T-helper 1 cell treated with Interleukin-12 subunit alpha and Interleukin-12 subunit beta and Interleukin-4 antibody, amounts not matched to agents 30 μg/mL and 1 μg/mL, for 36 hours (primary cell): ENCODE results near the gene CREB3L4.
A peak's percentile ranks its signal among the peaks of the same experiment; 100 is the strongest.
"Not testable (repeated sequence)": the region's sequence is repeated elsewhere in the genome, so short reads cannot be mapped to it uniquely, and the experiment has no call there.

Source experiments
- H3K27ac Mint-ChIP-seq: one replicate; pipeline ENCODE4 v1.8.0; 2021; ENCODE audit warnings: mild to moderate bottlenecking, mixed read lengths
- H3K27me3 Mint-ChIP-seq: one replicate; pipeline ENCODE4 v1.8.0; 2021; ENCODE audit warnings: low read depth, mixed read lengths
- H3K36me3 Mint-ChIP-seq: one replicate; pipeline ENCODE4 v1.8.0; 2021; ENCODE audit warnings: low read depth, mixed read lengths
- H3K4me1 Mint-ChIP-seq: one replicate; pipeline ENCODE4 v1.8.0; 2021; ENCODE audit warnings: low read depth, mixed read lengths
- H3K4me3 Mint-ChIP-seq: one replicate; pipeline ENCODE4 v1.8.0; 2021; ENCODE audit warnings: mild to moderate bottlenecking, moderate library complexity, mixed read lengths
- H3K9me3 Mint-ChIP-seq: one replicate; pipeline ENCODE4 v1.8.0; 2021; ENCODE audit warnings: mixed read lengths

CREB3L4 gene

DNA sequence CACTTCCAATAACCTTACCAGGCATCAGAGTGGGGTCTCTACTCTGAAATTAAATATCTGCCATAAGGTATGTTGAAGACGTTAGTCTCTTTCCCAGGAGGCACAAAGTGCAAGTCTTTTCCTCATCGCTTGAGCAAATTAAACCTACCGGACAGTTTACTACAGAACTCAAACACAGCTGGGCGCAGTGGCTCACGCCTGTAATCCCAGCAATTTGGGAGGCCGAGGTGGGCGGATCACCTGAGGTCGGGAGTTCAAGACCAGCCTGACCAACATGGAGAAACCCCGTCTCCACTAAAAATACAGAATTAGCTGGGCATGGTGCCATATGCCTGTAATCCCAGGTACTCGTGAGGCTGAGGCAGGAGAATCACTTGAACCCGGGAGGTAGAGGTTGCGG, 11.4 kb downstream of the CREB3L4 start:
- H3K27ac Mint-ChIP-seq: not testable (repeated sequence)
- H3K36me3 Mint-ChIP-seq: peaks cover 26% of the 10 kb centered on the region

DNA sequence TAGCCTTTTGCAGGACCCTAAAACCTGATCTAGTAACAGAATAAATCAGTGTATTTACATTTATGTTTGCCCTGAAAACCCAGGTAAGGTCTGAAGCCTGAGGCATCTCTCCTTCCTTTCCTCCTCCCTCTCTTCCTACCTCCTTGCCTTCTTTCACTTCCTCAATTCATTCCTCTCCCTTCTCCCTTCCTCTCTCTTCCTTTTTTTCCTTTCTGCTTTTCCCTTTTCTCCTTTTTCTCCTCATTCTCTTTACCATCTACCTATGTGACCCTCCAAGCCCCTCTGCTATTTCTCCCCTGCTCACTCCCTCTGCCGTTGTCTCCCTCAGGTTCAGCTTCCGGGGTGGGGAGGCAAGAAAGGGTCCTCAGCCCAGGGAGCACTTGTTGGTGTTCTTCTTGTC, 14.0 kb downstream of the CREB3L4 start:
- not testable (repeated sequence) for H3K4me3 Mint-ChIP-seq, H3K9me3 Mint-ChIP-seq, H3K36me3 Mint-ChIP-seq, H3K27me3 Mint-ChIP-seq, H3K27ac Mint-ChIP-seq
- H3K4me1 Mint-ChIP-seq: peaks cover 29% of the 10 kb centered on the region

More for the DNA sequence above, 11.4 kb downstream of the CREB3L4 start:
- peak overlapping the region; percentile 97 for H3K4me3 Mint-ChIP-seq
- not testable (repeated sequence) for H3K27me3 Mint-ChIP-seq, H3K9me3 Mint-ChIP-seq
- peaks cover 25% of the 10 kb centered on the region for H3K4me1 Mint-ChIP-seq

GRCh38 chr1:153984123-153984894, 16.6 kb downstream of the CREB3L4 start:
- Mint-ChIP-seq H3K27me3 (peaks cover 4% of the 10 kb centered on the region), H3K4me1 (peaks cover 24% of the 10 kb centered on the region), H3K9me3 (no peaks in the 10 kb centered on the region), H3K27ac (no peak overlapping the region), H3K36me3 (no peaks in the 10 kb centered on the region), H3K4me3 (no peak overlapping the region)

DNA sequence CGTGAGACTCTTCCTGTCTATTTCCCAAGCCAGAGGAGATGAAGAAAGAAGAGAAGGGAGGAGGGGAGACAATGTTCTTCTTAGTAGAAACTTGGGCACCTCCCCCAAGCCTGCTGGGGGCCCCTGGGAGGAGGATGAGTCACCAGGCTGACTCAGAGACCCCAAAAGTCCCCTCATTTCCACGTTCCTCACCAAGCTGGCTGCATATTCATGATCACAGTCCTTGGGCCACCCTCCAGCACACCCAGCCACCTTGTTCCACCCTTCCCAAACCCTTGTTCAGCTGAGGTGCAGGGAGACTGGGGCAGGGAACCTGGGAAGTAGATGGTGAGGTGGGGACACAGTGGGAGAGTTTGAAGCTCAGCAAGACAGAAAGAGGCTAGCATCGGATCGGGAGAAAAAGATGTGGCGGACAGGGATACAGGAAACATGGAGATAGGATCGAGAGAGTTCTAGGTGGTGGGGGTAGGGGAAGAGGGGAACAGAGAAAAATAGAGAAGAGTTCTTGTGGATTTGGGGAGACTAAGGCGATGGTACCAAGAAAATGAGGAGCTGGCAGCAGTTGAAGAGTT, 17.7 kb downstream of the CREB3L4 start:
- peaks cover 28% of the 10 kb centered on the region for H3K4me1 Mint-ChIP-seq
- H3K36me3 Mint-ChIP-seq: peaks cover 1% of the 10 kb centered on the region
- H3K27me3 Mint-ChIP-seq: peaks cover 4% of the 10 kb centered on the region
- H3K27ac Mint-ChIP-seq: peak overlapping the region; percentile 54
- H3K4me3 Mint-ChIP-seq: peak overlapping the region; percentile 64
- H3K9me3 Mint-ChIP-seq: peaks cover 2% of the 10 kb centered on the region

DNA sequence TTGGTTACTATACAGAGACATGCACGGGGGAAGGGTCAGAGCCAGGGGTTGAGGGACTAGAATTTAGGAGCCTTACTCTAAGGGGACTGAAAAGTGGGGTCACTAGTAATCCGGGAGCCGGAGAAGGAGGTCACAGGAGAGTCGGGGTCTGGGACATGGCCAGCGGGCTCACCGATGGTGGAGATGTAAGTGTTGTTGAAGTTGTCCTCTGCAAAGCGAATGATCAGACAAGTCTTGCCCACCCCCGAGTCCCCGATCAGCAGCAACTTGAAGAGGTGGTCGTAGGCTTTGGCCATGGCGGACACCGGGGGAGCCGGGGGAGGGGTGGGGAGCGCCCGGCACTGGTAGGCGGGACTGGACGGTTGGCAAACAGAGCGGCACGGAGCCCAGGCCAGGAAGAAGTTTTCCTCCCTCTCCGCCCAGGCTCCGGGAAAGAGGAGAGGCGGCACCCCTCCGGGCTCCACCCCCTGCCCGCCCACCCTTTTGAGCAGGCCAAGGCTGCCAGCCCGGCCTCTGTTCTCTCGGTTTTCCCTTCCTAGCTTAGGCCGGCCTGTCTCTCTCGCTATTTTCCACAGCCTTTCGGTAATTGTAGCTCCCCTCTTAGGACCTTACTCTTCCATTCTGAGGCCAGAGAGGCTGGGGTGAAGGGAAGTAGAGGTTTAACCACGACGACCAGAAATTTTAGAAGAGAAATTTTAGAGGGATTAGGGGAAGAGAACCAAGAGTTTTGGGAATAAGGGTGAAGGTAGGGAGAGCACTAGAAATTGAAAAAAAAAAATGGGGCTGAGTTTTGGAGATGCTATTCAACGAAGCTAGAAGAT, 18.4 kb downstream of the CREB3L4 start, which contains the start of gene RAB13:
RAB13 (minus strand) TSS at position 399 of the 821 bp plus-strand sequence; CDS start at position 296, 103 bp downstream.
- H3K4me3 Mint-ChIP-seq: peak within 1 kb of the TSS; percentile 64

DNA sequence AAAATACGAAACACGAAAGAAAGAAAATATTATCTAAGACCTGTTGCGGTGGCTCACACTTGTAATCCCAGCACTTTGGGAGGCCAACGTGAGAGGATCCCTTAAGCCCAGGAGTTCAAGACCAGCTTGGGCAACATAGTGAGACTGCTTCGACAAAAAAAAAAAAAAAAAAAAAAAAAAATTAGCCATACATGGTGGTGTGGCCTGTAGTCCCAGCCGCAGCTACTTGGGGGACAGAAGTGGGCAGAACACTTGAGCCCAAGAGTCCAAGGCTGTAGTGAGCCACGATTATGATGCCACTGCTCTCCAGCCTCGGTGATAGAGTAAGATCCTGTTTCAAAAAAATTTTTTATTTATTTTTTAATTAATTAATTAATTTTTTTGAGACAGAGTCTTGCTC, 19.9 kb downstream of the CREB3L4 start:
- H3K36me3 Mint-ChIP-seq: peaks cover 20% of the 10 kb centered on the region
- peaks cover 3% of the 10 kb centered on the region for H3K9me3 Mint-ChIP-seq
- H3K27me3 Mint-ChIP-seq: peaks cover 4% of the 10 kb centered on the region
- peak overlapping the region; percentile 80 for H3K27ac Mint-ChIP-seq
- H3K4me3 Mint-ChIP-seq: no peak overlapping the region
- peaks cover 41% of the 10 kb centered on the region for H3K4me1 Mint-ChIP-seq

More for the DNA sequence above, 18.4 kb downstream of the CREB3L4 start, which contains the start of gene RAB13:
- Mint-ChIP-seq H3K4me1 (peaks cover 29% of the 10 kb centered on the region), H3K27ac (peak within 1 kb of the TSS; percentile 80), H3K9me3 (peaks cover 3% of the 10 kb centered on the region), H3K36me3 (peaks cover 7% of the 10 kb centered on the region), H3K27me3 (peaks cover 4% of the 10 kb centered on the region)

DNA sequence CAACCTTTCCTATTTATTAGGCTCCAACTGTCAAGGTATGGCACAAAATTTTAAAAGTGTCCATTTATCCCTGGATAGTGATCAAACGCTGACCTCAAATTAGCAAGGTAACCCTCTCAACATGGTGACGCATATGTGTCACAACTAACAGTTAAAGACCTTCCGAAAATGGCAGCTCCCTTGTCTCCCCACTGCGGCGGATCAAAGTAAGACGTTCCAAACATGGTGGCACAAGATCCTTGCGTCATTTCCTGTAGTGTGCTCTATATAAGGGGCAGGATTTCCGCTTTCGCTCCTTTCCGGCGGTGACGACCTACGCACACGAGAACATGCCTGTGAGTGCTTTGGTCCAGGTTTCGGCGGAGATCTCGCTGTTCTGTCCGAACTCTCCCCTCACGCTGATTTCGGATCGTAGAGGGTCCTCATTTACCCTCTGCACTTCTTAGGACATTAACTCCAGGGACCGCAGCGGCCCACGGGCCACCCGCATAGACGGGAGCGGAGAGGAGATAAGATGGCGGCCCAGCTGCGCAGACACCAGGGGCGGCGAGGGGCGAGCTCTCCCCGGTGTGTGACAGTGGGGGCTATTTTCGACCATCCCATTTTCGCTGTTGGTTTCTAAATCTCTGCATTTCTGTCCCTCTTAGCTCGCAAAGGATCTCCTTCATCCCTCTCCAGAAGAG, 22.9 kb downstream of the CREB3L4 start, which contains the start of gene RPS27:
RPS27 (plus strand) TSS at position 295 of the 683 bp plus-strand sequence; CDS start at position 330, 35 bp downstream.
- peak within 1 kb of the TSS; percentile 97 for H3K27ac Mint-ChIP-seq
- peak within 1 kb of the TSS; percentile 91 for H3K4me3 Mint-ChIP-seq
- H3K36me3 Mint-ChIP-seq: peaks cover 33% of the 10 kb centered on the region
- peaks cover 40% of the 10 kb centered on the region for H3K4me1 Mint-ChIP-seq
- peaks cover 2% of the 10 kb centered on the region for H3K27me3 Mint-ChIP-seq
- peaks cover 3% of the 10 kb centered on the region for H3K9me3 Mint-ChIP-seq

DNA sequence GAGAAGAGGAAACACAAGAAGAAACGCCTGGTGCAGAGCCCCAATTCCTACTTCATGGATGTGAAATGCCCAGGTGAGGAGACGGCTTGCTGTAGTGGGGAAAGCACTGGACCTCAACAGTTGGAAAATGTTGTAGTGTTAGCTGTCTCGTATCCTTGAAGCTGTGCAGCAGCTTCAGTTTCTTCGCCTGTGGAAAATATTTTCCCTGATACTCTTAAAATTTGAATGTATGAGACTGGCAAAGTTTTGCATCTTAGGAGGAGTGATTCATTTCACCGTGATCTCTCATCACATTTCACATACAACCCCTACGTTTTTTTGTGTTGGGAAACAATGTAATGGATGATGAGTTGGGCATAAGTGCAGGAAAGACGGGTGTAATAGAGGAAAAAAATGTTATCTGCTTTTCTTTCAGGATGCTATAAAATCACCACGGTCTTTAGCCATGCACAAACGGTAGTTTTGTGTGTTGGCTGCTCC, 23.5 kb downstream of the CREB3L4 start:
- H3K4me1 Mint-ChIP-seq: peaks cover 36% of the 10 kb centered on the region
- H3K36me3 Mint-ChIP-seq: peaks cover 35% of the 10 kb centered on the region
- H3K27me3 Mint-ChIP-seq: no peaks in the 10 kb centered on the region
- H3K27ac Mint-ChIP-seq: peak overlapping the region; percentile 97
- peak overlapping the region; percentile 91 for H3K4me3 Mint-ChIP-seq
- peaks cover 3% of the 10 kb centered on the region for H3K9me3 Mint-ChIP-seq

DNA sequence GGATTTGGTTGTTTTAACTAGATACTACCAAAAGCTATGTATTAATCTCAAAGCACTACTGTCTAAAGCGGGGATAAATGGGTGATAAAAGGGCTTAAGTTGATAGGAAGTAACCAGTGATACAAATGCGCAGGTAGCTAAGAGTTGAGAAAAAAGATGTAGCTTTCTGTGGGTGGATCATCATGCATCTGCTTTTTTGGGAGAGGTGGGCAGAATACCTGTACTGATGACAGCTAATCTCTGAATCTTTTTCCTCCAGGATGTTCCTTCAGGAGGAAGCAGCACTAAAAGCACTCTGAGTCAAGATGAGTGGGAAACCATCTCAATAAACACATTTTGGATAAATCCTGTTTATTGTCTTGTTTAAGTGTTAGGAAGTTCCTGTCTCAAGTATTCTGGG, 24.1 kb downstream of the CREB3L4 start:
- H3K27ac Mint-ChIP-seq: peak overlapping the region; percentile 97
- peaks cover 35% of the 10 kb centered on the region for H3K36me3 Mint-ChIP-seq
- peaks cover 31% of the 10 kb centered on the region for H3K4me1 Mint-ChIP-seq
- peaks cover 3% of the 10 kb centered on the region for H3K9me3 Mint-ChIP-seq
- H3K4me3 Mint-ChIP-seq: peak overlapping the region; percentile 91
- H3K27me3 Mint-ChIP-seq: no peaks in the 10 kb centered on the region

DNA sequence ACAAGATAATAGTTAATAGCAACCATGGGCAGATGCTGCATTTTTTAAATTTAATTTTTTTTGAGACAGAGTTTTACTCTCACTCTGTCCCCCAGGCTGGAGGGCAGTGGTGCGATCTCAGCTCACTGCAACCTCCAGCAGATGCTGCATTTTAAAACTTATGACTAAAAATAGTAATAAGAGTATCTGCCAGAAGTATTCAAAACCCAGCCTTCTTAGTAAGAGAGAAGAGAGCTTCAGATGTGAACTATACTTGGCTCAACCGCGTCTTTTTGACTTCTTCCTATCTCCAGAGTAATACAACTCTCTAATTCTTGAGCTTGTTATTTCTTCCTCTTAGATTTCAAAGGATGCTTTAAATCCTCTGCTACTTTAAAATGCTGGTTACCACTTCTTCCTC, 27.5 kb downstream of the CREB3L4 start:
- Mint-ChIP-seq H3K27ac (no peak overlapping the region), H3K27me3 (no peaks in the 10 kb centered on the region), H3K9me3 (peaks cover 3% of the 10 kb centered on the region), H3K4me3 (no peak overlapping the region), H3K36me3 (peaks cover 35% of the 10 kb centered on the region), H3K4me1 (peaks cover 24% of the 10 kb centered on the region)

DNA sequence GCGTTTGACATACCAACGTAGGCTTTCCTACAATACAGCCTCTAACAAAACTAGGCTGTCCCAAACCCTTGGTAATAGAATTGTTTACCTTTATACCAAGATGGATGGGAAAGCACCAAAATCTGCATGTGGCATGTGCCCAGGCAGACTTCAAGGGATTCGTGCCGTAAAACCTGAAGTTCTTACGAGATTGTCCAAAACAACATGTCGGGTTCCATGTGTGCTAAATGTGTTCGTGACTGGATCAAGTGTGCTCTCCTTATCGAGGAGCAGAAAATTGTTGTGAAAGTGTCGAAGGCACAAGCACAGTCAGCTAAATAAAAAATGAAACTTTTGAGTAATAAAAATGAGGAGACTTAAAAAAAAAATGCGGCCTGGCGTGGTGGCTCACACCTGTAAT, 27.9 kb downstream of the CREB3L4 start:
- peaks cover 21% of the 10 kb centered on the region for H3K4me1 Mint-ChIP-seq
- no peaks in the 10 kb centered on the region for H3K27me3 Mint-ChIP-seq
- H3K36me3 Mint-ChIP-seq: peaks cover 32% of the 10 kb centered on the region
- no peaks in the 10 kb centered on the region for H3K9me3 Mint-ChIP-seq
- H3K27ac Mint-ChIP-seq: no peak overlapping the region
- no peak overlapping the region for H3K4me3 Mint-ChIP-seq

DNA sequence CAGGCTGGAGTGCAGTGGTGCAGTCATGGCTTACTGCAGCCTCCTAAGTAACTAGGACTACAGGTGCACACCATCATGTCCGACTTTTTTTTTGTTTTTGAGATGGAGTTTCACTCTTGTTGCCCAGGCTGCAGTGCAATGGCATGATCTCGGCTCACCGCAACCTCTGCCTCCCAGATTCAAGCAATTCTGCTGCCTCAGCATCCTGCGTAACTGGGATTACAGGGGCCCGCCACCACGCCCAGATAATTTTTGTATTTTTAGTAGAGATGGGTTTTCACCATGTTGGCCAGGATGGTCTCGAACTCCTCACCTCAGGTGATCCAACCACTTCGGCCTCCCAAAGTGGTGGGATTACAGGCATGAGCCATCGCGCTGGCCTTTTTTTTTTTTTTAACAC, 29.2 kb downstream of the CREB3L4 start:
- H3K9me3 Mint-ChIP-seq, H3K4me3 Mint-ChIP-seq, H3K27ac Mint-ChIP-seq, H3K27me3 Mint-ChIP-seq: not testable (repeated sequence)
- H3K36me3 Mint-ChIP-seq: peaks cover 24% of the 10 kb centered on the region
- peaks cover 14% of the 10 kb centered on the region for H3K4me1 Mint-ChIP-seq

- no peak overlapping the region for H3K4me3 Mint-ChIP-seq
- H3K9me3 Mint-ChIP-seq: no peaks in the 10 kb centered on the region
- H3K36me3 Mint-ChIP-seq: peaks cover 7% of the 10 kb centered on the region
- no peaks in the 10 kb centered on the region for H3K27me3 Mint-ChIP-seq
- H3K4me1 Mint-ChIP-seq: peaks cover under 1% of the 10 kb centered on the region
- no peak overlapping the region for H3K27ac Mint-ChIP-seq
Observed at GRCh38 chr1:154000420-154000819, 32.7 kb downstream of the CREB3L4 start.

- Mint-ChIP-seq H3K36me3 (peaks cover 3% of the 10 kb centered on the region), H3K4me3 (no peak overlapping the region), H3K27ac (no peak overlapping the region), H3K4me1 (no peaks in the 10 kb centered on the region), H3K27me3 (no peaks in the 10 kb centered on the region), H3K9me3 (no peaks in the 10 kb centered on the region)
Observed at GRCh38 chr1:154006136-154006535, 38.4 kb downstream of the CREB3L4 start.
